Measurements from ENCODE around the gene STX17.

DNA sequence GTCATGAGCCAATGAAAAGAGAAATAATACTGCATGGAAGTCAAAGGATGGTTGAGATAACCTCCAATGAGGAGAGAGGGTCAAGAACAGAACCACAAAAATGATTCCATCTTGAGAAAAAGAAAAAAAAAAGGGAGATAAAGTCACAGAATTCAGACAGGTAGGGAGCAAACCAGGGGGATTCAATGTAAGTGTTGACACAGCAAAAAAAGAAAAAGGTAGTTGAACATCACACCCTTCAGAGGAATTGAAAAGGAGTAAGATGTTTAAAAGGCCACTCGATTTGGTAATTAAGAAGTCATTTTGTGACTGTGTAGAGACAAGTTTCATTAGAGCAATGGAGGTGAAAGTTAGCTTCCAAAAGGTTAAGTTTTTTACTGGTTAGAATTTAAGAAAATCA is 113.1 kb downstream of the STX17 start:
- no peak for TF ChIP-seq TARDBP (IDR thresholded peaks at IDR 0.05)
- no peak for TF ChIP-seq FOXM1 (IDR thresholded peaks at IDR 0.05; ENCODE audit: borderline replicate concordance)
- TF ChIP-seq L3MBTL2 (conservative IDR thresholded peaks at IDR 0.05) = no peak
- TF ChIP-seq BHLHE40 (IDR thresholded peaks at IDR 0.05; ENCODE audit: borderline replicate concordance) = no peak
- no peak for TF ChIP-seq SUZ12 (IDR thresholded peaks at IDR 0.05)
- TF ChIP-seq ZNF384 (IDR thresholded peaks at IDR 0.05) = no peak

Measured in HEK293T (cell line).